GM21737 (cell line): ENCODE results near the gene KRT79.
"Not testable (repeated sequence)": the region's sequence is repeated elsewhere in the genome, so short reads cannot be mapped to it uniquely, and the experiment has no call there.

ENCODE experiments used
- ATAC-seq: cut with Tn5 transposase; IDR thresholded peaks from one replicate; pipeline ENCODE4 v1.9.1; 2021; ENCODE audit warnings: mild to moderate bottlenecking, moderate library complexity; ENCODE audit not compliant: unreplicated experiment

Gene KRT79

DNA sequence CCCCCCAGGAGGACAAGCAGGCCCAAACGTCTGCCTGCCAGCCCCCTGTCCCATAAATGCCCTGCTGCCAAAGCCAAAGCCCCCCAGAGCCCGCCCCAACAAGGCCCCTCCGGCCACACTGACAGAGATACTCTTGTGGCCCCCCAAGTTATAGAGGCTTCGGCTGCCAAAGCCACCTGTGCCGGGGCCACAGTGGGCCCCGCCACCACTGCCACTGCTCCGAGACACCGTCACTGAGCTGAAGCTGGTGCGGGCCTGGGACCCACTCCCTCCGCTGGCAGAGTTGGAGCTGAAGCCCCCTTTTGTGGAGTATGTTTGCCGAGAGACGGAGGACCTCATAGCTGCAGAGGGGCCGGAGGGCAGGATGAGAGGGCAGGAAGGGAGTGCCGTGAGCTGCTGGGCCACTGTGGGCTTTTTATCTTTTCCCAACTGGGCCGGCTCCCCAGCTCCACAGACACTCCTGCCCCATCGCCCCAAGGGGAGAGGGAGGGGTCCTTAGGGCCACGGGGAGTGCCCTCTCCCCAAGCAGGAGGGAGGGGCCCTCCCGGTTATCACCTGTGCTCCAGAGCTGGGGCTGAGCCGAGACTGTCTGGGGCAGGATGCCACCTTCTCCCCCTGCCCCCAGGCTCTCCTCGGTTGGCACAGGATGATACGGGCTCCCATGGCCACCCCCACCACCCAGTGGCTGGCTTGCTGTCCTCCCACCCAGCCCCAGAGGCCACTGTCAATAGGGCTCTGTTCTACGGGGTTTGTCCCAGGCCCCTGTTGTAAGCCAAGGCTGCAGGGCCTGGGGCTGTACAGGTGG, at the start of gene KRT79:
Gene KRT79, minus strand, starts transcription at position 390 of the 805 bp plus-strand sequence. Its CDS starts 51 bp downstream, at position 339.
- ATAC-seq, result no peak

DNA sequence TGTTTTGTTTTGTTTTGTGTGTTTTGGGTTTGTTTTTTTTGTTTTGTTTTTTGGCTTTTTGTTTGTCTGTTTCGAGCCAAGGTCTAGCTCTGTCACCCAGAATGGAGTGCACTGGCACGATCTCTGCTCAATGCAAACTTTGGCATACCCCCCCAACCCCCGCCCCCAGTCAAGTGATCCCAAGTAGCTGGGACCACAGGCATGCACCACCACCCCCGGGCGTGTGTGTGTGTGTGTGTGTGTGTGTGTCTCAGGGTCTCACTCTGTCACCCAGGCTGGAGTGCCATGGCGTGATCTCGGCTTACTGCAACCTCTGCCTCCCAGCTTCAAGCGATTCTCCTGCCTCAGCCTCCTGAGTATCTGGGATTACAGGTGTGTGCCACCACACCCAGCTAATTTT, 46.4 kb upstream of the KRT79 start:
- ATAC-seq, result not testable (repeated sequence)

- peak; percentile 61 for ATAC-seq
These were observed 45.6 kb upstream of the KRT79 start for GRCh38 chr12:52879394-52880351.

DNA sequence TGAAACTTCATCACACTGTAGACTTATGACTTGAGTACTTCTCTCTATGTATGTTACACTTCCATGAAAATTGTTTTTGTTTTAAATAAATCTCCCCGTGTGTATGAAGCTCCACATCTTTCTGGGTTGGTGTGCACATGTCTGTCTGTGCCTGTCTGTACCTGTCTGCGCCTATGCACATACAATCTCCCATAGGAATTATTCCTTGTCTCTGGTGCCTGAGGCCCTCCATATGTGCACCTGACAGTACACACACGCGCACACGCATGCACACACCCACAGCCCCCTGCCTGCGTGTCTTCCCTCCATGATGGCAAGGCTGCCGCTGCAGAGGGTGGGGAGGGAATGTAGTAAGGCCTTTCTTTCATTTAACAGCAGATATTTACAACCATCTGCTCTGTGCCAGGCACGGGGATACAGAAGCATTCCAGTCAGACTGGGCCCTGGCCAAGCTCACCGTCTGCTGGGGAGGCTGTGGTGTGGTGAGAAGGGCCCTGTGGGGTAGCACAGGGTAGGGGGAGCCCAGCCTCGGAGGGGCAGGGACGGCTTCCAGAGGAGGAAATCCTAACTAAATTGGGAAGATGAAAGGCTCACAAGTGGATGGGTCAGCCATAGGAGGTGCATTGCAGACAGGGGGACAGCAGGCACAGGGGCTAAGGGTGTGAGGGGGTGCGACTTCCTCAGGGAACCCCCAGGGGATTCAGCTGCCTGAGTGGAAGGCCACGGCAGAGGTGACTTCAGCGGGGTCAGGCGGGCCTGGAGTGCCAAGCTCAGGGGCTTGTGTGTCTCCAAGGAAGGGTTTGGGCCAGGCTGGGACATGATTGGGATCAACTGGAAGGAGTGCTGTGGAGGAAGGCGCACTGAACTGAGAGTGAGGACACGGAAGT, 44.6 kb upstream of the KRT79 start:
- no peak for ATAC-seq

- no peak for ATAC-seq
These were observed 43.1 kb upstream of the KRT79 start for GRCh38 chr12:52877242-52877641.

- no peak for ATAC-seq
These were observed 42.3 kb upstream of the KRT79 start for GRCh38 chr12:52876372-52876771.

- ATAC-seq, result no peak
These were observed 40.7 kb upstream of the KRT79 start for GRCh38 chr12:52874573-52875435.

DNA sequence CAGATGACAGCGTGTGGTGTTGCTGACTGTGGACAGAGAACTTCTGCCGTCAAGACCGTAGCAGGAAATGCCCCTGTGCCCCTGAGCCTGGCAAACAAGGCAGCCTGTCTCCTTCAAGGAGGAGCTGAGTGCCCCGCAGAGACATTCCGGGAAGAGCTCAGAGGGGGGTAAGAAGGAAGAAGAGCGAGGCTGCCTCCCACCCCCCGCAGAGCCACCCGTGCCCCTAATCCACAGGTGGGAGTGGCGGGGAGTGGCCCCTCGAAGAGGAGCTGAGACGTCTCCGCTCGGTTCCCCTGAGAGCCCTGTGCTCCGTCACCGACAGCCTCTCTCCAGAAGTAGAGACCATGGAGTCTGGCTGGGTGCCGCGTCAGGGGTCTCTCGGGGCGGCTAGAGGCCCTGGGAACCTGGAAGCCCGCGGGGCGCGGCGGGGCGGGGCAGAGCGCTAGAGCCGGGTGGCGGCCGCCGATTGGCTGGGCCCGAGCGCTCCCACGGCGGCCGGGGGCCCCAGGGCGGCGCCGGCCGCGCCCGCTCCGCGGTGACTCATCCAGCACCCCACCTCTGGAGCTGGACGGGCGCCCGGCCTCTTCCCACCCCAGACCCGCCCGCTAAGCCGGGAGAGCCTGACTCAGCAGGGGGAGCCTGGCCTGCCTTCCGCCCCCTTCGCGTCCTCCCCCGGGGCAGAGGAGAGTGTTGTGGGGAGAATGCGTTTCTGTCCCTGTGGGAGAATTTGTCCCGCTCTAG, 39.9 kb upstream of the KRT79 start:
- no peak for ATAC-seq

DNA sequence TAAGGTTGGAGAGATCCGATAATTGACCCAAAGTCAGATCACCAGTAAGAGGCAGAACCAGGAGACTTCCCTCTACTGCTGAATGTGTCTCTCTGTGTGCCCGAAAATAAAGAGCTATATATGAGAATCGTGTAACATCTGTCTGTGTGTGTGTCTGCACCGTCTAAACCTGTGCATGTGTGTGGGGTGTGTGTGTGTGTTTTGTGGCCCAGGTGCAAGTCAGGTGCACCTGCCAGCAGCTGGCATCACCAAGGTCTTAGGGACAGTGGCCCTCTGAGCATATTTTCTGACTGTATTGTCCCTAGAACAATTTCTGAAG, 39.4 kb upstream of the KRT79 start:
- no peak for ATAC-seq

DNA sequence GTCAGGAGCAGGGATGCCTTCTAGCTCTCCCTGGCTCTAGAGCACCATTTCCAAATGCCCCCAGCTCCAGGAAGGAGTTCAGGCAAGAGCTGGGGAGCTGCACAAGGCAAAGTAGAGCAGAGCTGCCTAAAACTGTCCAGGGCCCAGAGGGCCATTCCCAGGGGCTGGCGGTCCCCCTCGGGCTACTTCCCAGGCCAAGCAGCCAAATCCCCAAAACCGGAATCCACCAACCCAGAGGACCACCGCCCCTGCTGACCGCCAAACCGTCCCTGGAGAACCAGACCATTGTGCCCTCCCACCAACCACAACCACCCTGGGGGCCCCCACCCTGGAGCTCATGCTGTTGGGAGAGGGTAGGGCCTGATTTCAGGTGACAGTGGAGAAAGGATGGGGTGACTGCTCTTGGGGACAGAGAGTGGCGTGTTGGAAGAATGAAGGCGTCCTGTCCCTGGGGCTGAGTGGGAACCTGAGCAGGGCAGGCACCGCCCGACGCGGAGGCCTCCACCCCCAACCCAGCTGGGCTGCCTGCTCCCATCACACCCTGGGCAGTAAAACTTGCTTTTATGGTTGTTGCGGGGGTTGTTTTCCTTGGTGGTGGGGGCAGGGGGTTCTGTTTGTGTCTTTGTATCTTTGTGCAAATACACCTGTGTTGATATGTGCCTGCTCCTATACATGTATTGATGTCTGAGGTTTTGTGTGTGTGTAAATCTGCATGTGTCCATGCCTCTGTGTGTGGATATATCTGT, 38.7 kb upstream of the KRT79 start:
- no peak for ATAC-seq

GRCh38 chr12:52871291-52872039, 37.4 kb upstream of the KRT79 start:
- ATAC-seq, result no peak

- peak; percentile 50 for ATAC-seq
These were observed 36.5 kb upstream of the KRT79 start for GRCh38 chr12:52870361-52871290.

DNA sequence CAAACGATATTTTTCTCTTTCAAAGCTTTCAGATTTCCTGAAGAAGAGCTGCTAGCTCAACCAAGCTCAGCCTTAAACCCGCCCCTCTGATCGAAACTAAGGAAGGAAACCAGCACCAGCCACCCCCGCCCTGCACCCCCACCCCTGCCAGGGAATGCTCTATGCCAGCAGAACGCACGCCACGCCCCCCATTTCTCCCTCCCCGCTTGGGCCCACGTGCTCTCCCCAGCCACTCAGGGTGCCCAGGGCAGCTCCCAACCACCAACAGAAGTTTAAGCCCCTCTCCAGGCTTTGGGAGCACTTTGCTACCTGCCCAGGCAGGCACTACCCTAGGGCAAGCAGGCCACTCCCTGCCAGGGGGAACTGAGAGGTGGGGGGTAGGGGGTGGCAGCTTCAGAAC, 33.5 kb upstream of the KRT79 start:
- ATAC-seq, result no peak

DNA sequence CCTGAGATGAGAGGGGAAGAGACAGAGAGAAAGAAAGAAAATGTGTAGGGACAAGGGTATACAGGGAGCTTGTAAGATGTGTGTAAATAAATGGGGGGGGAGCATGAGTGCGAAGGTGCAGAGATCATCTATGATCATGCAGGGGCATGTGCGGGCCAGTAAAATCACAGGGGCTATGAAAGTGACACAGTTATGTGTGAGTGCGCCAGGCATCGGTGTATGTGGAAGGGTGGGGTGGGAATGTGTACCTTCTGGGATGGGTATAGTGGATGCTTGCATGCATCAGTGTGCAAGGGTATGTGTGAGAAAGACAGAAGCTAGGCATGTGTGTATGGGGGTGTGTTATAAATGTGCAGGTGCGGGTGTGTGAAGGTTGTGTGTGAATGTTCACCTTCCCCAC, 33.0 kb upstream of the KRT79 start:
- ATAC-seq, result no peak

GRCh38 chr12:52865090-52865944, 31.2 kb upstream of the KRT79 start:
- ATAC-seq, result no peak

- no peak for ATAC-seq
These were observed 27.9 kb upstream of the KRT79 start for GRCh38 chr12:52862023-52862422.
